CD4-positive, CD25-positive, alpha-beta regulatory T cell (primary cell): ENCODE measurements around the gene IL18RAP. TPM values are rescaled to one million over a fixed set of nuclear protein-coding genes. Genes with fewer than 3 reads are reported as not detected.

Source experiments
- ATAC-seq, 2 donors: fragments of 150-1000 bp; cut with Tn5 transposase; one replicate each; pipeline ENCODE4 v1.10.0; 2021; ENCODE audit warnings: low read depth in 2 of 2, moderate number of reproducible peaks in 2 of 2, moderate library complexity in 1 of 2
- DNase-seq, 3 donors: peaks; one replicate each; pipeline versions ENCODE4 v3.0.0 to v3.0.0-alpha.2; 2012 to 2022; ENCODE audit warnings: mixed read lengths in 1 of 3
- H3K27ac ChIP-seq: one replicate; pipeline ENCODE4 v1.7.0; 2013; ENCODE audit warnings: mild to moderate bottlenecking, low read length; ENCODE audit not compliant: insufficient read depth, poor library complexity, severe bottlenecking
- H3K27me3 ChIP-seq: one replicate; pipeline ENCODE4 v1.7.0; 2013; ENCODE audit warnings: low read length; ENCODE audit not compliant: control insufficient read depth, insufficient read depth
- H3K36me3 ChIP-seq: one replicate; pipeline ENCODE4 v1.7.0; 2013; ENCODE audit warnings: mild to moderate bottlenecking, low read length, moderate library complexity; ENCODE audit not compliant: control insufficient read depth, insufficient read depth
- H3K4me1 ChIP-seq: 2 replicates; pipeline ENCODE4 v1.7.0; 2013; ENCODE audit warnings: mild to moderate bottlenecking, low read length; ENCODE audit not compliant: insufficient read depth, control insufficient read depth, poor library complexity, severe bottlenecking
- H3K4me3 ChIP-seq: one replicate; pipeline ENCODE4 v1.7.0; 2013; ENCODE audit warnings: low read depth, mild to moderate bottlenecking, low read length, moderate library complexity
- H3K9me3 ChIP-seq, 2 experiments: 1 replicate in 1 of 2; 2 replicates in 1 of 2; pipeline ENCODE4 v1.7.0; 2013; ENCODE audit warnings: low read length in 2 of 2, mild to moderate bottlenecking in 1 of 2, moderate library complexity in 1 of 2; ENCODE audit not compliant: control insufficient read depth in 2 of 2
- H3K27ac Mint-ChIP-seq, 3 donors: one replicate each; pipeline ENCODE4 v1.8.0; 2020 to 2022; ENCODE audit warnings: mild to moderate bottlenecking in 3 of 3, mixed read lengths in 3 of 3, moderate library complexity in 2 of 3
- H3K27me3 Mint-ChIP-seq: one replicate; pipeline ENCODE4 v1.8.0; 2022; ENCODE audit warnings: mild to moderate bottlenecking, mixed read lengths
- H3K36me3 Mint-ChIP-seq: one replicate; pipeline ENCODE4 v1.8.0; 2020; ENCODE audit warnings: mixed read lengths
- H3K4me1 Mint-ChIP-seq, 4 donors: one replicate each; pipeline ENCODE4 v1.8.0; 2020 to 2022; ENCODE audit warnings: mixed read lengths in 4 of 4, mild to moderate bottlenecking in 1 of 4
- H3K4me3 Mint-ChIP-seq, 4 donors: one replicate each; pipeline ENCODE4 v1.8.0; 2020 to 2022; ENCODE audit warnings: mild to moderate bottlenecking in 4 of 4, mixed read lengths in 4 of 4, moderate library complexity in 3 of 4
- H3K9me3 Mint-ChIP-seq, 7 donors: one replicate each; pipeline ENCODE4 v1.8.0; 2020 to 2022; ENCODE audit warnings: mixed read lengths in 7 of 7, mild to moderate bottlenecking in 3 of 7, moderate library complexity in 2 of 7
- polyA plus RNA-seq, 4 donors: library from polyadenylated mRNA; unstranded; fragments of 300-500 nt; fragmentation: Illumina TruSeq; gene quantifications; one replicate each; pipeline ENCODE4 v1.2.3, GENCODE V29; 2021
- total RNA-seq: library from RNA; stranded (reverse); gene quantifications from one replicate; pipeline ENCODE4 v1.2.3, GENCODE V29; 2022

IL18RAP gene
- total and polyA plus RNA-seq, 5 donors from 2014 or later = 0.41 to 0.44 TPM; not detected in 3

DNA sequence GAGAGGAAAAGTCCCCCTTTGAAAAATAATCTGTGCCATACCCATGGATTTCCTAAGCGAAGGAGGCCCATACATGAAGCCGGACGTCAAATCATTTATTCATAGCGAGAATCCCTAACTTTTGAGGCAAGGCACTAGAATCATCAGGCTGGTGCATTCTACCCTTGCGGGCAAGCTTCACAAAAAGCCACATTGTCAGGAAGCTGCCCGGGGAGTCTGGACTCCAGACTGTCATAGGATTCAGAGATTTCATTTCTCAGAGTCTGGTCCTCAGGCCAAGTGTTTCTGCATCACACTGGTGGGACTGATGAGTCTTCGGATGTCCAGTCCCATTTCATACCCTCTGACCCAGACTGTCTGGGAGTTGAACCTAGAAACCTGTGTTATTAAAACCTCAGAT, 59.0 kb downstream of the IL18RAP start:
- Mint-ChIP-seq H3K27me3 (peaks cover 11% of the 10 kb centered on the region), H3K36me3 (no peaks in the 10 kb centered on the region), H3K27ac (no peak overlapping the region), H3K4me1 (no peaks in the 10 kb centered on the region), H3K4me3 (no peak overlapping the region), H3K9me3 (peaks cover 0 to 5% (median 0%) of the 10 kb centered on the region in 7 donors)
- Histone ChIP-seq H3K4me3 (no peak overlapping the region), H3K9me3 (no peaks in the 10 kb centered on the region), H3K36me3 (no peaks in the 10 kb centered on the region), H3K4me1 (no peaks in the 10 kb centered on the region), H3K27ac (no peak overlapping the region), H3K27me3 (peaks cover 14% of the 10 kb centered on the region)
- ATAC-seq (no peak), DNase-seq (no peak)

DNA sequence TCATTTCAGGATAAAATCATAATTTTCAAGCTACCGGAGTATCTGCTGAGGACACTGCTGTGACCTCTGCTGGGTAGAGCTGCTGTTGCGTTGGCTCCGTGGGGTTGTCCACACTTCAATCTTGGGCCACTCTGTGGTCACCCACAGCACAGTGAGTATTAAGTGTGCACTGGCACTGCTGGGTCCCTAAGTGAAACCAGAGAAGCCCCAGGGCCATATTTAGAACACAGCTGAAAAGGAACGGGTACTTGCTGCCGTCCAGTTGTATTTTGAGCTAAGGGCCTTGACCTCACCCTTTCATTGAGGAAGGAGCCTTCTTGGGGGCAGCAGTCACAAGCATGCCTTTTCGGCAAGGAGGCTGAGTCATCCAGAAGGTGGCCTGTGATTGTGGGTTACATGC, 60.1 kb downstream of the IL18RAP start:
- Mint-ChIP-seq H3K4me3 (no peak overlapping the region), H3K36me3 (no peaks in the 10 kb centered on the region), H3K9me3 (peaks cover 0 to 5% (median 0%) of the 10 kb centered on the region in 7 donors), H3K27ac (no peak overlapping the region), H3K4me1 (no peaks in the 10 kb centered on the region), H3K27me3 (peaks cover 12% of the 10 kb centered on the region)
- no peaks in the 10 kb centered on the region for H3K9me3 ChIP-seq
- ATAC-seq (no peak), DNase-seq (no peak)
- H3K36me3 ChIP-seq = no peaks in the 10 kb centered on the region
- H3K27me3 ChIP-seq = peaks cover 16% of the 10 kb centered on the region
- no peak overlapping the region for H3K4me3 ChIP-seq
- no peaks in the 10 kb centered on the region for H3K4me1 ChIP-seq
- no peak overlapping the region for H3K27ac ChIP-seq

DNA sequence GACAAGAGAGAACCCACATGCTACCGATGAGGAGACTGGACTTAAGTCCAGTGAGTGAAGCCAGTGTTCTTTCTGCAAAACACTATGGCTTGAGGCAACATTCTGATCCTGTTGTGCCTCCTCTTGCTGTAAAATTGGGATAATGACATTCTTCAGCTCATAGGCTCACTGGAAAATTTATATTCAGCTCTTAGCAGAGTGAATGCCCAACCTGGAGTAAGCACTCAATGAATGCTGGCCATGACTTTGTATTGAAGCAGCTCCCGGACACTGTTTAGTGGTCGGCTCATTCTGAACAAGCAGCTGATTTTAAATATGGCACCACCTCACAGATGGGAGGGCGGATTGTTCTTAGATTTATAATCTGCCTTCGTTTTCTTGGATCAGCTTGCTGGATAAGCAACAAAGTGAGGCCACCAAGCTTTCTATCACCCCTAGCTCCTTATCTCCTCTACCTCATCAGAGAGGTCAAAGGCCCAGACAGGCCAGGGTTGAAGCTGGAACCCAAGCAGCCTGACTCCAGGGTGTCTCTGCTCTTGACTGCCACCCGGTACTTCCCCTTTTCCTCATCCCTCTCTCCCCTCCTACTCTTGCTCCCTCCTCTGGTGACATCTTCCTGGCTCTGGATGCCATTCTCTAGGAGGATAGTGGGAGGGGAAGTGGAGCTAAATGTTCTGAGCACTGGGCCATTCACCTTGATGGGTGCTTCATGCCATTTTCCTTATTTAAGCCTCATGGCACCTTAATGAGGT, 61.5 kb downstream of the IL18RAP start:
- H3K4me3 ChIP-seq = no peak overlapping the region
- Mint-ChIP-seq H3K27ac (no peak overlapping the region), H3K36me3 (no peaks in the 10 kb centered on the region), H3K4me1 (peaks cover 0 to 6% (median 0%) of the 10 kb centered on the region in 4 donors), H3K9me3 (peaks cover 0 to 8% (median 0%) of the 10 kb centered on the region in 7 donors), H3K4me3 (peak overlapping the region in 1 of 4 donors; percentile 7), H3K27me3 (peaks cover 17% of the 10 kb centered on the region)
- H3K27ac ChIP-seq = no peak overlapping the region
- ATAC-seq (no peak), DNase-seq (no peak)
- peaks cover 16% of the 10 kb centered on the region for H3K27me3 ChIP-seq
- H3K9me3 ChIP-seq = no peaks in the 10 kb centered on the region
- no peaks in the 10 kb centered on the region for H3K36me3 ChIP-seq
- H3K4me1 ChIP-seq = no peaks in the 10 kb centered on the region

DNA sequence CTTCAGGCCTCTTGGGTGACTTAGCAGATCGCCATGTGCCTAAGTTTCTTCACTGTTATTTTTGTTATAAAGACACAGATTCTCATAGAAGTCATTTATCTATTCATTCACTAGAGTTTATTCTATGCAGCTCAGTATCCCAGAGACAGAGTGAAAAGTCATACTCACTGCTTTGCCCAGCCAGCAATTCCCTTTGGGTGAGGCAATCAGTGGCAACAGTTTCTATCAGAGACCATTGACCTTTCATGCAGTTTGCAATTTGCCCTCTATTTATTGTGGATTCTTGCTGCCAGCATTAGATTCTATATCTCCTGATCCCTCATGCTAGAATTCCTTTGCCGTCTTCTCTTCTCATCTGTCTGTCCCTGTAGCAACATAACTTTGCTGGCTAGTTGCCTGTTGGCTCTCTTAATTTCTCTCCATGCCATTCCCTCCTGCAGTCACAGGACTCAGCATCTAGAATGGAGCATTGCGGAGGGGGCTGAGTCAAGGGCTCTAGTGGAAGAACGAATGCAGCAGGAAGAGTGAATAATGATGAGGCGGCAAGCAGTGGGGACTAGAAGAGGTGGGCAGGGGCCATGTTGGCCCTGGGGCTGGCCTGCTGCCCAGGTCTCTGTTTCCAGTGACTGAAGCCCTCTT, 62.3 kb downstream of the IL18RAP start:
- H3K4me3 Mint-ChIP-seq = no peak overlapping the region
- Histone ChIP-seq H3K27ac (no peak overlapping the region), H3K9me3 (no peaks in the 10 kb centered on the region), H3K27me3 (peaks cover 17% of the 10 kb centered on the region), H3K4me1 (no peaks in the 10 kb centered on the region), H3K4me3 (no peak overlapping the region), H3K36me3 (no peaks in the 10 kb centered on the region)
- H3K36me3 Mint-ChIP-seq = no peaks in the 10 kb centered on the region
- peaks cover 0 to 6% (median under 1%) of the 10 kb centered on the region in 4 donors for H3K4me1 Mint-ChIP-seq
- peaks cover 17% of the 10 kb centered on the region for H3K27me3 Mint-ChIP-seq
- no peak overlapping the region for H3K27ac Mint-ChIP-seq
- H3K9me3 Mint-ChIP-seq = peaks cover 0 to 8% (median 0%) of the 10 kb centered on the region in 7 donors
- ATAC-seq = no peak
- DNase-seq = no peak

DNA sequence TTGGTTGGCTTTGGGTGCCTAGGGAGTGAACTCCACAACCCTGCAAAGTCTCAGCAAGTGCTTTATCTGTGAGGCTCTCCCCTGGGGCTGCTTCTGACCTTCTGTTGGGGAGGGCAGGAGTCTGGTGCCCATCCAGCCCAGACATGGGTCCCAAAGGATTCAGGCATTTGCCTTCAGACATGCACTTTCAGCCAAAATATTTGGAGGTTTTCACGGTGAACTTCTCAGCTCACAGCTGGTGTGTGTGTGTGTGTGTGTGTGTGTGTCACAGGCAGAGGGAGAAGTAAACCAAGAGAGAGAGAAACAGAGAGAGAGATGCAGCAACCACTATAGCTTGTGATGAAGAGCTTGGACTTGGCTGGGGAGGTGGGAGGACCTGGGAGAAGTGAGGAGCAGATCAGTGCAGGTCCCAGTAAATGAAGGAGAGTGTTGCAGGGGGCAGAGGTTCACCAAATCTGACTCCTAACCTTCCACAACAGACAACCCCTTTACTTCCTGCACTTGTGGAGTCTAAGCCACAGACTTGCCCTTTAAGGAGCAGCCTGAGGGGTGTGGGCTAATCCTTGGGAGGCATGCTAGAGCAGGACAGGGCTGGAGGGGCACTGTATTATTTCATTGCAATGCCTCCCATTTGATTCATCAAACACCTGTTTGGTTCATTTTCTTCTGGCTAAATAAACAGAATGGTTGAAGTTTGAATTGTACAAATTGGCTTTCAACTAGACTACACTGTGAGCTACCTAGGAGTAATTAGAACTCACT, 64.2 kb downstream of the IL18RAP start:
- H3K36me3 ChIP-seq = no peaks in the 10 kb centered on the region
- H3K27me3 Mint-ChIP-seq = peaks cover 23% of the 10 kb centered on the region
- H3K27ac ChIP-seq = no peak overlapping the region
- H3K4me1 Mint-ChIP-seq = peaks cover 0 to 6% (median under 1%) of the 10 kb centered on the region in 4 donors
- no peak overlapping the region for H3K4me3 Mint-ChIP-seq
- no peak overlapping the region for H3K4me3 ChIP-seq
- H3K9me3 Mint-ChIP-seq = peaks cover 0 to 8% (median 0%) of the 10 kb centered on the region in 7 donors
- peaks cover 7% of the 10 kb centered on the region for H3K27me3 ChIP-seq
- no peak overlapping the region for H3K27ac Mint-ChIP-seq
- ATAC-seq (no peak), DNase-seq (no peak)
- H3K9me3 ChIP-seq = no peaks in the 10 kb centered on the region
- H3K36me3 Mint-ChIP-seq = no peaks in the 10 kb centered on the region
- H3K4me1 ChIP-seq = no peaks in the 10 kb centered on the region

DNA sequence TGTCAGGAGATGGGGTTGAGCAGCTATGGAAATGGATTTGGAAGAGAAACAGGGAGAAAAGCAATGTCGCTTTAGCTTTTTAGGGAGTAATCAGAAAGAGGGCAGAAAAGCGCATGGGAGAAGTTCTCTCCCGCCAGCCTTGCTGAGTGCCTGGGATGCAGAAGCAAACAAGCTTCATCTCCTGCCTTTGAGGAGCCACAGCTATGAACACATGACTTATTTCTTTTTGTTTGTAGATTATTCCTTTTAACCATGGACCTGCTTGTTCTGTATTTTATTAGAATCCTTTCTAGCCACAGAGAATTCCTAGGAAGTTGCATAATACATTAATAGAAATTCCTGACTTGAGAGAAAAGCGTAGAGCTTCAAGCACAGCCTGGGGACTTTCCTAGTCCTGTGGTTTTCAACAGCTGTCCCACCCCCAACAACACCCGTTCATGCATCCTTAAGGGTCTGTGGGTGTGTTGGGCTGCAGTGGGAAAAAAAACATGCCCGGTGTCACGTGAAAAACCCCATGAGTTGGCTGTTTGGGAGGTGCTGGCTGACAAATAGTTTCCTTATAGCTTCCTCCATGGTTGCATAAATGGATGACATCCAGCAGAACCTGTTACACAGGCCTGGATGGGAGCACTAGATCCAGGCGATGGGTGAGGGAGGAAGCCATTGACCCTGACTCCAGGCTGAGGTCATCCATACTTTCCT, 65.0 kb downstream of the IL18RAP start:
- Histone ChIP-seq H3K36me3 (no peaks in the 10 kb centered on the region), H3K9me3 (no peaks in the 10 kb centered on the region), H3K4me3 (no peak overlapping the region), H3K27me3 (peaks cover 7% of the 10 kb centered on the region), H3K27ac (no peak overlapping the region), H3K4me1 (no peaks in the 10 kb centered on the region)
- Mint-ChIP-seq H3K9me3 (peaks cover 0 to 8% (median 0%) of the 10 kb centered on the region in 7 donors), H3K27ac (no peak overlapping the region), H3K36me3 (no peaks in the 10 kb centered on the region), H3K4me1 (peaks cover 0 to 6% (median under 1%) of the 10 kb centered on the region in 4 donors), H3K4me3 (no peak overlapping the region), H3K27me3 (peaks cover 23% of the 10 kb centered on the region)
- DNase-seq (no peak), ATAC-seq (no peak)

DNA sequence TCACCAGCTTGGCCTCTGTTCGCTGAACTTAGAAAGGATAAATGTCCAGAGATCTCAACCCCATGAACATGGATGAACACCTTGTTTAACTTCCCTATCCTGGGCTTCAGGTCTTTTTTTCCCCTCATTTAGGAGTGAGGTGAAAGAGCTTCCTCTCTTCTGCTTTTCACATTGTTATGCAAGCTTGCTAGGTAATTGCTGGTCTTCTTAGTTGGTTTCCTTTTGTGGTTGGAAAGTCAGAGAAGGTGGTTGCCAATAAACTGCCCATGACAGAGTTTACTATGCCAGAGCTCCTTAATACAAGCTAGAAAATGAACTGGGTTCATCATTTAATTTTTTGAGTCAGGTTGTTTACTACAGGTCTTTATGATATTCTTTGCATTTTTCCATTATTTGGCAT, 66.7 kb downstream of the IL18RAP start:
- H3K4me3 Mint-ChIP-seq = no peak overlapping the region
- H3K27ac ChIP-seq = no peak overlapping the region
- H3K4me1 ChIP-seq = no peaks in the 10 kb centered on the region
- H3K27ac Mint-ChIP-seq = no peak overlapping the region
- H3K36me3 Mint-ChIP-seq = no peaks in the 10 kb centered on the region
- no peaks in the 10 kb centered on the region for H3K36me3 ChIP-seq
- H3K4me1 Mint-ChIP-seq = peaks cover 0 to 6% (median under 1%) of the 10 kb centered on the region in 4 donors
- DNase-seq = peak in 1 of 3 donors; percentile 13
- peaks cover 0 to 6% of the 10 kb centered on the region in 2 experiments for H3K9me3 ChIP-seq
- H3K27me3 Mint-ChIP-seq = peaks cover 23% of the 10 kb centered on the region
- no peak overlapping the region for H3K4me3 ChIP-seq
- H3K27me3 ChIP-seq = peaks cover 7% of the 10 kb centered on the region
- peaks cover 0 to 6% (median 0%) of the 10 kb centered on the region in 7 donors for H3K9me3 Mint-ChIP-seq
- no peak for ATAC-seq
